Lower leg skin (tissue), 3 donors: ENCODE data around the gene ZYX.

ENCODE experiments used
- CTCF ChIP-seq, 3 donors: fragments of 450-650 bp; IDR thresholded peaks; one replicate each; pipeline ENCODE4 v1.5.1; 2016; ENCODE audit warnings: antibody characterized with exemption in 3 of 3, mild to moderate bottlenecking in 3 of 3, moderate library complexity in 2 of 3
- POLR2A ChIP-seq, 2 donors: fragments of 450-650 bp; IDR thresholded peaks; one replicate each; pipeline ENCODE4 v1.6.1; 2016 to 2017; ENCODE audit warnings: antibody characterized with exemption in 2 of 2, mild to moderate bottlenecking in 1 of 2, moderate library complexity in 1 of 2

- no peak for TF ChIP-seq CTCF (IDR thresholded peaks at IDR 0.05)
- no peak for TF ChIP-seq POLR2A (IDR thresholded peaks at IDR 0.05)
These were observed 17.9 kb upstream of the ZYX start for GRCh38 chr7:143363016-143363937.
